IMR-90 (cell line): ENCODE data around the gene HSPG2.

ENCODE experiments used
- BHLHE40 ChIP-seq: fragments of 150-350 bp; IDR thresholded peaks from 2 replicates; pipeline ENCODE4 v1.6.1; 2016; ENCODE audit warnings: mild to moderate bottlenecking, low read depth, low read length
- CEBPB ChIP-seq: IDR thresholded peaks from 2 replicates; pipeline ENCODE4 v1.6.1; 2012; ENCODE audit warnings: low read depth, low read length, improper control_type of control experiment
- FOS ChIP-seq: fragments of 150-350 bp; IDR thresholded peaks from 2 replicates; pipeline ENCODE4 v1.6.1; 2016; ENCODE audit warnings: low read depth, low read length
- MXI1 ChIP-seq: IDR thresholded peaks from 2 replicates; pipeline ENCODE4 v1.6.1; 2012; ENCODE audit warnings: low read depth, mild to moderate bottlenecking, low read length, moderate library complexity, borderline replicate concordance
- NFE2L2 ChIP-seq: fragments of 150-350 bp; IDR thresholded peaks from 2 replicates; pipeline ENCODE4 v1.6.1; 2016; ENCODE audit warnings: low read depth, mild to moderate bottlenecking, low read length
- POLR2A ChIP-seq: IDR thresholded peaks from 2 replicates; pipeline ENCODE4 v1.6.1; 2012; ENCODE audit warnings: mild to moderate bottlenecking, low read depth, low read length
- RAD21 ChIP-seq: IDR thresholded peaks from 2 replicates; pipeline ENCODE4 v1.6.1; 2012; ENCODE audit warnings: low read length, improper control_type of control experiment
- SMC3 ChIP-seq: fragments of 150-350 bp; IDR thresholded peaks from 2 replicates; pipeline ENCODE4 v1.6.1; 2016; ENCODE audit warnings: low read depth, mild to moderate bottlenecking, antibody characterized with exemption, low read length, moderate library complexity
- TF ChIP-seq, protein P1 (sequence below): conservative IDR thresholded peaks from 2 replicates; pipeline ENCODE4 v1.5.1; 2012; ENCODE audit warnings: mild to moderate bottlenecking, low read depth, low read length, improper control_type of control experiment
- TF ChIP-seq, protein P2 (sequence below): fragments of 150-350 bp; IDR thresholded peaks from 2 replicates; pipeline ENCODE4 v1.6.1; 2017; ENCODE audit warnings: mild to moderate bottlenecking, antibody characterized with exemption, low read length, low read depth
- TF ChIP-seq, protein P3 (sequence below): fragments of 150-350 bp; IDR thresholded peaks from 2 replicates; pipeline ENCODE4 v1.6.1; 2016; ENCODE audit warnings: low read depth, mild to moderate bottlenecking, low read length, moderate library complexity, borderline replicate concordance

DNA sequence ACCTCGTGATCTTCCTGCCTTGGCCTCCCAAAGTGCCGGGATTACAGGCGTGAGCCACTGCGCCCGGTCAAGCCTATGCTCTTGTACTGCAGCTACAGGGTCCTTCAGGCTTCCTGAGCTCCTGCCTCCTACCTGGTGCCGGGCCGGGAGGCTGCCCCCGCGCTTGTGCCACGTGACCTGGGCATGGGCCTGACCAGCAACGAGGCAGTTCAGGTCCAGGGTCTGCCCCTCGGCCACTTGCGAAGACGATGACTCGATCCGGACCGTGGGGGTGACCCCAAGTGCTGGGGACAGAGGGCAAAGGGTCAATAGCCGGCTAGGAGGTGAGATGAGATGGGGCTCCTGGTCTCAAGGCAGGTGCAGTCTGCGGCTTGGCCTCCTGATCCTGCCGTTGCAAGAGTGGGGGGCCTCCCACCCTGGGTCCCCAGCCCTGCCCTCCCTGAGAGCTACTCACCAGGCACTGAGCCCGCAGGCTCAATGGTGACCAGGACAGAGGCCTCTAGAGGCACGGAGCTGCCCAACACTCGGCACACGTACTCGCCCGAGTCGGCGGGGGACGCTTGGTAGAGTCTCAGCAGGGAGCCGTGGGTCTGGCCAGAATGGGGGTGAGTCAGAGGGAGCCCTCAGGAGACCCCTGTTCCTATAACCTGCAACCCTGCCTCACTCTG lies 87.1 kb downstream of the HSPG2 start:
- TF ChIP-seq, protein P1, sequence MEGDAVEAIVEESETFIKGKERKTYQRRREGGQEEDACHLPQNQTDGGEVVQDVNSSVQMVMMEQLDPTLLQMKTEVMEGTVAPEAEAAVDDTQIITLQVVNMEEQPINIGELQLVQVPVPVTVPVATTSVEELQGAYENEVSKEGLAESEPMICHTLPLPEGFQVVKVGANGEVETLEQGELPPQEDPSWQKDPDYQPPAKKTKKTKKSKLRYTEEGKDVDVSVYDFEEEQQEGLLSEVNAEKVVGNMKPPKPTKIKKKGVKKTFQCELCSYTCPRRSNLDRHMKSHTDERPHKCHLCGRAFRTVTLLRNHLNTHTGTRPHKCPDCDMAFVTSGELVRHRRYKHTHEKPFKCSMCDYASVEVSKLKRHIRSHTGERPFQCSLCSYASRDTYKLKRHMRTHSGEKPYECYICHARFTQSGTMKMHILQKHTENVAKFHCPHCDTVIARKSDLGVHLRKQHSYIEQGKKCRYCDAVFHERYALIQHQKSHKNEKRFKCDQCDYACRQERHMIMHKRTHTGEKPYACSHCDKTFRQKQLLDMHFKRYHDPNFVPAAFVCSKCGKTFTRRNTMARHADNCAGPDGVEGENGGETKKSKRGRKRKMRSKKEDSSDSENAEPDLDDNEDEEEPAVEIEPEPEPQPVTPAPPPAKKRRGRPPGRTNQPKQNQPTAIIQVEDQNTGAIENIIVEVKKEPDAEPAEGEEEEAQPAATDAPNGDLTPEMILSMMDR = no peak
- TF ChIP-seq, protein P2, sequence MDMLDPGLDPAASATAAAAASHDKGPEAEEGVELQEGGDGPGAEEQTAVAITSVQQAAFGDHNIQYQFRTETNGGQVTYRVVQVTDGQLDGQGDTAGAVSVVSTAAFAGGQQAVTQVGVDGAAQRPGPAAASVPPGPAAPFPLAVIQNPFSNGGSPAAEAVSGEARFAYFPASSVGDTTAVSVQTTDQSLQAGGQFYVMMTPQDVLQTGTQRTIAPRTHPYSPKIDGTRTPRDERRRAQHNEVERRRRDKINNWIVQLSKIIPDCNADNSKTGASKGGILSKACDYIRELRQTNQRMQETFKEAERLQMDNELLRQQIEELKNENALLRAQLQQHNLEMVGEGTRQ = no peak
- TF ChIP-seq POLR2A (no peak), FOS (no peak), MXI1 (no peak), CEBPB (no peak), SMC3 (no peak), NFE2L2 (no peak), BHLHE40 (no peak), RAD21 (no peak)
- TF ChIP-seq, protein P3, sequence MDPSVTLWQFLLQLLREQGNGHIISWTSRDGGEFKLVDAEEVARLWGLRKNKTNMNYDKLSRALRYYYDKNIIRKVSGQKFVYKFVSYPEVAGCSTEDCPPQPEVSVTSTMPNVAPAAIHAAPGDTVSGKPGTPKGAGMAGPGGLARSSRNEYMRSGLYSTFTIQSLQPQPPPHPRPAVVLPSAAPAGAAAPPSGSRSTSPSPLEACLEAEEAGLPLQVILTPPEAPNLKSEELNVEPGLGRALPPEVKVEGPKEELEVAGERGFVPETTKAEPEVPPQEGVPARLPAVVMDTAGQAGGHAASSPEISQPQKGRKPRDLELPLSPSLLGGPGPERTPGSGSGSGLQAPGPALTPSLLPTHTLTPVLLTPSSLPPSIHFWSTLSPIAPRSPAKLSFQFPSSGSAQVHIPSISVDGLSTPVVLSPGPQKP = no peak
